Measurements from ENCODE around the gene CLCN3.
"Not testable (repeated sequence)": the region's sequence is repeated elsewhere in the genome, so short reads cannot be mapped to it uniquely, and the experiment has no call there.

Gene CLCN3

GRCh38 chr4:169657470-169658107 lies 37.2 kb downstream of the CLCN3 start:
- DNase-seq (ENCODE audit: low read depth): no peak

DNA sequence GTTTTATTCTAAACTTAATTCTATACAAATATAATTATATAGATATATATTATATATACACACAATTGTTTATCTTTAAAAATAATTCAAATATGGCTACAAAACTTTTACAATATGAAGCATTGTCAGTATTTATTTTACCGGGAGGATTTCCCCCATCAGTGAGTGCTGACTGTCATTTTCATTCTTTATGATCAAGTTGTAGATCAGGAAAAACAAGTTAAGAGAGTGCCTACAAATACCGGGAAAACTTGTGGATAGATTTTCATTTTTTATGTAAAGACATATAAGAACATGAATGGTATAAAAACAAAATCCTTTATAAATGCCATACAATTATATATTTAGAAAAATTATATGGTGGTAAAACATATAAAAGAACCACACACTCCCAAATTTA lies 37.8 kb downstream of the CLCN3 start:
- no peak for DNase-seq (ENCODE audit: low read depth)

DNA sequence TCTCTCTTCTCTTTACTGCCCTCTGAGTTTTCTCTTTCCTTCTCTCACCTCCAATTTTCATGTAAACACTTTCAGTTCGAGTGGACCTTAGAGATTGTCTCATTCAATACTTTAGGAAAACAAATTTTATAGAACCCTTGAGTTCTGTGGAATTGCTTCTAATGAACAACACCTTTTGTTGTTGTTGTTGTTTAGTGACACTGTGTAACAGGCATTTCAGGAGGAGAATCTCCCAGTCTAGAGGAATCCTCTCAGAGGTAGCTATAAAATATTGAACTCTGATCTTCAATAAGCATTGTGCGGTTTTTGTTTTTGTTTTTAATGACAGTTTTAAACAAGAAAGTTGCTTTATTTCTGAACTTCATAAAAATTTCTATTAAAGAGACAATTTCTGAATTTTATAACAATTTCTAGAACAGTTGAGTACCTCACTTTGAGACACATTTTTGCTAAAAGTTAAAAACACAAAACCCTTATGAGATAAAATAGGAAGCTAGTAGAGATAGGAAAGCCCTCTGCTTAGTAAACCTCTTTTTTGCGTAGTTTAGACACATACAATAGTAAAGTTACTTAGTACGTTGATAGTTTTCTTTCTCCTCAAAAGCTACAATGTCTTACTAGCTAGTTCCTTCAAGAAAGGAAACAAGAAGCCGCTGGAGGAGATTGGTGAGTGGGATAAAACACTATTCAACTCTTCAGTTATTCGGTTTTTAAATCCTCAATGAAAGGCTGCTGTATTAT lies 38.8 kb downstream of the CLCN3 start:
- no peak for DNase-seq (ENCODE audit: low read depth)

DNA sequence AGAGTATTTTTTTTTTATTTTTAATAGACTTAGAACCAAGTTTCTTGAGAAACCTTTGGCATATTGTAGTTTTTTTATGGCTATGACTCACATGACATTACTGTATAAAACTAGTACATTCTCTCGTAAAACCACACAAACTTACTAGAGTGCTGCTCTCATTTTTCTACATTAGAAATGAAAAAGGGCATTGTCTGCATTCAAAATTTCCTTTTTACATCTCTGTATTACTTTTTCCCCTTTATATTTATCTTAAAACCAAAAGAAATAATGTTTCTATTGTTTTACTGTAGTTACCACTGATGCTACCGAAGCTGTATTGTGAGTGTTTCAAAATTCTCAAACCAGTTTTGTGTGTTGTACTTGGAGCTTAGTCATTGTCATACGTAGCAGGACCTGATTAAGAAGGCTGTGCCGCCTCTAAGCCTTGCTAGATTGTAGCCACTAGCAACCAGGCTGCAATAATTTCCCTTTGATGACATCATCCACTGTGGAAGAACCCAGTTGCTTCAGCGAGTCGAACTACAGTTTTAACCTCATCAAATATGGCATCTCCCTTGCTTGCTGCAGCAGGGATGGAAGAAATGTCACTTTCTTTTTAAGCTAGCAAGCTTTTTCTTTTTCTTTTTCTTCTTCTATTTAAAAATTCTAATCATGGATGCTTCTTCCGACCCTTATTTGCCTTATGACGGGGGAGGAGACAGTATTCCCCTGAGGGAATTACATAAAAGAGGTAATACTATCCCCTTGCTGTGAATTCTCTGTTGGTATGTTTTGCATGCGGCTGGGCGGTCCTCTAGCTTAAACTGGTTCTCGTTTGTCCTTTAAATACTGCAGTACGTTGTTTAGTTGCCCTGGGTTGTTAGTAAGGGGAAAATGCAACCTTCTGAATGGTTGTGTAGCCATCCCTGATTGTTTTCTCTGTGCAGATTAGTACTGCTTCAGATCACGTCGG lies 39.6 kb downstream of the CLCN3 start:
- peak; percentile 94 for DNase-seq (ENCODE audit: low read depth)

- no peak for DNase-seq (ENCODE audit: low read depth)
These were observed 40.6 kb downstream of the CLCN3 start for GRCh38 chr4:169660929-169661328.

- DNase-seq (ENCODE audit: low read depth): no peak
These were observed 41.4 kb downstream of the CLCN3 start for GRCh38 chr4:169661761-169662160.

- no peak for DNase-seq (ENCODE audit: low read depth)
These were observed 41.8 kb downstream of the CLCN3 start for GRCh38 chr4:169662206-169662605.

- DNase-seq (ENCODE audit: low read depth): no peak
These were observed 43.0 kb downstream of the CLCN3 start for GRCh38 chr4:169663402-169663801.

DNA sequence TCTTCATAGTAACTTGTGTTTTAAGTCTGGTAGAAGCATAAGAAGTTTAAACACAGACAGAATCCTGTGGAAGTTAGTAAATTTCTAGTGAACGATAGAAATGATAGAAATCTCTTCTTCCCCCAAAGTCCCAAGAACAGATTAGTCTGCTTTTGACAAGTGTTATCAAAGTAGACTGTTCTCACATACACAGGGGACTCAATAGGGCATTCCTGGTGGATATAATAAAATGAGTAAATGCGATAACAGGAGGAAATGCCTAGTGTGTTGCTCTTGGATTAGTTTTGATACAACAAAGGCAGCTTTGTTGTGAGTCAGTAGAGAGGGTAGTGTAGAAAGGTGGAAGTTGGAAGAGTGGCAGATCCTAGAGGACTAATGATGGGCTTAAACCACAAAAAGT lies 43.5 kb downstream of the CLCN3 start:
- no peak for DNase-seq (ENCODE audit: low read depth)

GRCh38 chr4:169664615-169665014 lies 44.2 kb downstream of the CLCN3 start:
- DNase-seq (ENCODE audit: low read depth): no peak

DNA sequence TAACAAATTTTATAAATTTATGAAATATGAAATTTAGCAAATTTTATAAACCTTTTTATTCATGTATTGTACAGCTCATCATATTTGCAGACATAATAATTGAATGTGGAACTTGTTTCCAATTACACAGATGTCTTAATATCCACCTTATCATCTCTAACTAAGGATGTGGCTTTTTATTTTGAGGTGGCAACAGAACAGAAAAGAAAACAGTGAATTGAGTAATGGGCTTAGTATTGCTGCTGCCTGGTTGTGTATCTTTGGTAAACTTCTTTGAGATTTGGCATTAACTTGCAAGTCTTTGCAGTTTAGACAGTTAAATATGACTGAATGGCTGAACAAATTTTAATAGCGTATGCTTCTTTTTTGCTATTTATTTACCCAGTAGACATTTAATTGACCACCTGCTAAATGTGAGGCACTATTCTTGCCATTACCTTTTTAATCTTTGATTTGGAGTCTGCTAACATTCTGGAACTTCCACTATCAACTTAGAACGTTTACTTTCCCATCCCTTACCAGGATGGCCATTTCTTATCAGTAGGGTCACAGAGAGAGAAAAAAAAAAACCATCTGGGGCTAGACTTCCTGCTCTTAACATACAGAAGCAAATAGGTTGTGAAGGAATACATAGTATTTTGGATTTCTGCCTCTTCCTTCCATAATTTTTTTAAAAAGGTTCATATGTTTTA lies 44.8 kb downstream of the CLCN3 start:
- no peak for DNase-seq (ENCODE audit: low read depth)

- DNase-seq (ENCODE audit: low read depth): no peak
These were observed 47.8 kb downstream of the CLCN3 start for GRCh38 chr4:169668069-169668721.

DNA sequence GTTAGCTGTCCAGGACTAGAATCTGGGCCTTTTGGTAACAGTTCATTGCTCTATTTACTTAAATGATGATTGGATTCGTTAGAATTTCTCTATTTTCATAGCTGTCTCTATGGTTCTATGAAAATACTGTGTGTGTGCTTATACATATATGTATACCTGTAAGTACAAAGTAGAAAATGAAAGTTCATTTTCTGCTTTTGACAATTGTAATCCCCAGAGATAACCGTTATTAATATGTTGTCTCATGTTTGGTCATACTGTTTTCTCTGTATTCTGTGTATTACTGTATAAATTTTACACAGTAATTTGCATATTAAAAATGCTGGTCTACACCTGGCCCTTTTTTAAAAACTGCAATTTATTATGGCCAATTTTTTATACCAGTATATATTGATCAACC lies 55.4 kb downstream of the CLCN3 start:
- DNase-seq (ENCODE audit: low read depth): no peak

DNA sequence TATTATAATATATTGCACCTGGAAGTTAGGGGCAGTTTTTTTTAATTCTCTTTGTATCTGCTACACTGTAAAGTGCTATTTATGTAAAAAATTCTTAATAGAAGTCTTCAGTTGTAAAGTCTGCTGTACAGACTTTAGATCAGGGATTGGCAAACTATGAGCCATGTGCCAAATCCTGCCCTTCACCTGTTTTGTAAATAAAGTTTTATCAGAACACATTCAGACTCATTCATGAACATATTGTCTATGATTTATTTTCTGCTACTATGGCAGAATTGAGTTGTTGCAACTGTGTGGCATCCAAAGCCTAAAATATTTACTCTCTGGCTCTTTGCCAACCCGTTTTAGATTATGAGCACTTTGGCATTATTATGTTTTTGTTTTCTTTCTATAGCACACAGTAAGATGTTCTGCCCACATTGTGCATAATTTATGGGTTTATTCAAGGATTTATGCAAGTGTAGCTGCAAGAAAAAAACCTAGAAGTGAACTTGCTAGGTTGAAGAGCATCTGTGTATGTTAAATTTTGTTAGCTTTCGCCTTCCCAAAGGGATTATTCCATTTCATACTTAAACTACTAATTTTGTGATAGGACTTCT lies 56.9 kb downstream of the CLCN3 start:
- DNase-seq (ENCODE audit: low read depth): no peak

- not testable (repeated sequence) for DNase-seq (ENCODE audit: low read depth)
These were observed 58.1 kb downstream of the CLCN3 start for GRCh38 chr4:169678486-169678885.

DNA sequence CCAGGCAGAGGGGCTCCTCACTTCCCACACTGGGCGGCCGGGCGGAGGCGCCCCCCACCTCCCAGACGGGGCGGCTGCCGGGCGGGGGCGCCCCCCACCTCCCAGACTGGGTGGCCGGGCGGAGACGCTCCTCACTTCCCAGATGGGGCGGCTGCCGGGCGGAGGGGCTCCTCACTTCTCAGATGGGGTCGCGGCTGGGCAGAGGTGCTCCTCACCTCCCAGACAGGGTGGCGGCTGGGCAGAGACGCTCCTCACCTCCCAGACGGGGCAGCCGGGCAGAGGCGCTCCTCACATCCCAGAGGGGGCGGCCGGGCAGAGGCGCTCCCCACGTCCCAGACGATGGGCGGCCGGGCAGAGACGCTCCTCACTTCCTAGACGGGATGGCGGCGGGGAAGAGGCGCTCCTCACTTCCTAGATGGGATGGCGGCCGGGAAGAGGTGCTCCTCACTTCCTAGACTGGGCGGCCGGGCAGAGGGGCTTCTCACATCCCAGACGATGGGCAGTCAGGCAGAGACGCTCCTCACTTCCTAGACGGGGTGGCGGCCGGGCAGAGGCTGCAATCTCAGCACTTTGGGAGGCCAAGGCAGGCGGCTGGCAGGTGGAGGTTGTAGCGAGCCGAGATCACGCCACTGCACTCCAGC lies 58.7 kb downstream of the CLCN3 start:
- not testable (repeated sequence) for DNase-seq (ENCODE audit: low read depth)

DNA sequence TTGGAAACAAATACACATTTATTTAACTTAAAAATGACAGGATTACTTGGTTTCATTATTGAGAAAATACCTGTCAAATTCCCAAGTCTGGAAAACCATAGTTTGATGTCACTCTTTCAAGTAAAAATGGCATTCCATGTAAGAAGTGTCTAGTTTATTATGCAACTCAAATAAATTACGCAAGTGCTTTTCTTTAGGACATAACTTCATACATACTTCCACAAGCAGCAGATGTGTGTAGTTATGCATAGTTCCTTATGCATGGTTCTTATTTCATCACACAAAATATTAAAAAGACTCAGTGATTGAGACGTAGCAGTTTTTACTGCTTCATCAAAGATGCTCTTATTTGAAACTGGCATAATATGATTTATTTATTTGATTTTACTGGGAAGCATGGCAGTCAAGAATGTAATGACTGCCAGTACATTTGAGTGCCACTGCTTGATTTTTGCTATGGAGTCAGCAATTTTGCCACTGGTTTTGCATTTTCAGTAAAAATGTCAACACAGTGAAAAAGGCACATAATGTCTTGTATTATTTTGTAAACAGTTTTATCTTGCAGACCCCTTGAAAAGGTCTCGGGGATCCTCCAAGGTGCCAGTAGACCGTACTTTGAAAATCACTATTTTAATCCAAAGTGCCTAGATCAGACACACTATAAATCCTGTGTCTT lies 62.1 kb downstream of the CLCN3 start:
- DNase-seq (ENCODE audit: low read depth): no peak

DNA sequence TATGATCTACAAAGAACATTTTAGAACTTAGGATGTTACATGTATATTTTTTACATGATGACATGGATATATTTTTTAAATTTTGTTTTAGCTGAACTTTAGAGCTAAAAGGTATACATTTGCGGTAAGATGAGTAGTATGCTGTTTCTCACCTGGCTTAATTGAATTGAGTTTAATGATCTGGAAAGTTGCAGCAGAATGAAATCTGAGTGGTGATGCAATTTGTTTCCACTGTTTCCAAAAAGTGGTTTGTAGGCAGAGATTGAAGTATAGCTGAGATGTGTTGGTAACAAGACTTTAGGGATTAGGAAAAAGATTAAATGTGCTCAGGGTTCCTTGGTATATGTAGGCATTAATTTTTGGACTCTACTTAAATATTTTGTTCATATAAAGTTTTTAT lies 69.3 kb downstream of the CLCN3 start:
- DNase-seq (ENCODE audit: low read depth): no peak

GRCh38 chr4:169690787-169691186 lies 70.4 kb downstream of the CLCN3 start:
- DNase-seq (ENCODE audit: low read depth): no peak

DNA sequence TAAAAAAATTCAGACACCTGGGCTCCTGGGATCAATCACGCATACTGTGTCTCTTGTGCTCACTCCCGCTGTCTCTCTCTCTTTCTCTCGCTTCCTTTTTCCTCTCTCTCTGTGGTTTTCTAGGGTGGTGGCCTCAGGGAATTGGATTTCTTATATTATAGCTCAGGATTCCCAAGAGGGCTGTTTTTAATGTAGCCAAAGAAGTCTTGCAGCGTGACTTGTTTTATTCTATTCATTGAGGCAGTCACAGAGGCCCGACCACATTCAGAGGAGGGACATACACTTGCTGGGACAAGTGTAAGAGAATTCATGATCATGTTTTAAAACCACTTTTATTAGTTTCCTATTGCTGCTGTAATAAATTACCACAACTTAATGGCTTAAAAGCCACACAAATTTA lies 78.0 kb downstream of the CLCN3 start:
- DNase-seq (ENCODE audit: low read depth): no peak

Measured in HS-5 (cell line).